GM12873 (cell line): Measurements from ENCODE around the gene TSC1.

Experiments used
- CTCF ChIP-seq: IDR thresholded peaks from 2 replicates; pipeline ENCODE4 v1.5.1; 2012; ENCODE audit warnings: low read depth, mild to moderate bottlenecking, moderate library complexity, low read length, control low read depth; ENCODE audit not compliant: insufficient read depth; ENCODE audit errors: missing control alignments

TSC1 gene

DNA sequence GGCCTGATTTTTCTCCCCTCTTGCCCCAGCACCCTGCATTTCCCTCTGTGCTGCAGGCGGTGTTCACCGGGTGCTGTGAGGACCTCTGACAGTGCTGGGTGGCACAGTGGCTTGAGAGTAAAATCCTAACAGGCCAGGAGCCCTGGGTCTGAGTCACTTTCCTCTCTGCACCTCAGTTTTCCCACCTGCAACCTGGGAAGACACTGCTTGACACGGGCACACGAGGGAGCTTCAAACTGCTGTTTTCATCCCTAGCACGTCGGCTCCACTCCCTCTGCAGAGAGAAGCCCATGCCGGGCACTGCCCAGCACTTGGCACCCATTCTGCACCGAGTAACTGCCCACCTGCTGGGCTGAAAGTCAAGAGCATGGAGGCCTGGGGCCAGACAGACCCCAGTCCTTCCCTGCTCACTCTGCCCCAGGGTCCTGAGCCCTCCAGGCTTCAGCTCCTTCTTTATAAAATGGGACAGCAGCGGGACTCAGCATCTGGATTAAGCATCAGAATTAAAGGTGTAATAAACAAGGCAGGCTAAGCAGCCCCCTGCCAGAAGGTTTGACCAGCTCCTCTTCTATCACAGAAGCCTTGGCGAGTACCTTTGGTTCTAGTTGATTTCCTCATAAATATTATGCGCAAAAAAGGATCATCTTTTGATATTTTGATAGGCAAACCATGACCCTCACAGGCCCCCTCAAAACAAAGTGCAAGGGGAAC, 39.2 kb upstream of the TSC1 start:
- TF ChIP-seq CTCF, result no peak

DNA sequence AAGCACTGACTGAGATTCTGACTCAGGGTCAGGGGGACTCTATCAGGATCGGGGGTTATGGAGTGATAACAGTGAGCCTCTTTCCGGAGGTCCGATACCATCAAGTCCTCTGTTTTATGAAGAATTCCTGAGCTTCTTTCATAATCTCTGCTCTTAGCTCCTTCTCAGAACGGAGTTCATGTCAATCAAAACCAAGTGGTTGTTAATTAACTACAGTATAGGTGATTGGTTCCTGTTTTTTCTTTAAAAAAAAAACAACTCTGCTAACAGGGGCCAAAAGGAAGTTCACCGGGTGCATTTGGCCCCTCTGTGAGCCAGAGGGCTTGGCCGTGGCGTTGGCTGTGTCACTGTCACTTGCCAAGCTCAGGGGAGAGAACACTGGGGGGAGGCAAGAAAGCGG, 38.0 kb upstream of the TSC1 start:
- TF ChIP-seq CTCF, result no peak

- no peak for TF ChIP-seq CTCF
Observed at GRCh38 chr9:132980157-132980556, 35.7 kb upstream of the TSC1 start.

DNA sequence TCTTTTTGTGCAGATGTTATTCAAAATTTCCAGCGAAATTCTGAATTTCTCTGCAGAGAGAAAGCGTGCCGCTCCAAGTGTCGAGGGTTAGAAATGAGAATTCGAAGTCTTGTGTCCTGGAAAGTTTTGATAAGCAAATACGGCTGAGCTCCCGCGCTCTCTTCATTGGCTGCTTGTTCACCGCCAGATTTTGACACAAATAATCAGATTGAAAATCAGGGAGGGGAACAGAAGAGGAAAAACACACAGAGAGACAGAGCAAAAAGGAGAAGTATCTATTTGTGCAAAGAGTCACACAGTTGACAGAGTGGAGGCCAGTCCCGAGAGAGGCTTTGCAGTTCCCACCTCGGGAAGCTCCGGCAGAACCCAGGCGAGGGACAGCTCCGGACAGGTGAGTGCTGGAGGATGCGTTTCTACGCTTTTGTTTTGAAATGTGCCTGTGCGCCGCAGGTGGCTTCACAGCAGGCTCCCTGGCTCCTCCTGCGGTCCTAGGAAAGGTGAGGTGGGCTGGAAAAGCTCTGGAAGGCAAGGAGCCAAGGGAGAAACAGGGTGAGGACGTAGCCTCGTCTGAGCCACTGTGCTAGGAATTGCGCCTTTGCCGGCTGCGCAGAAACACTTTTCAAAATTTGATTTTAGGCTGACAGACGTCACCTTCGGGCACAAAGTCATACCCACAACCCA, 34.2 kb upstream of the TSC1 start, which contains the start of gene GFI1B:
Gene GFI1B, plus strand, starts transcription at position 244 of the 681 bp plus-strand sequence. CDS start 7,985 bp downstream, outside the sequence.
- no peak for TF ChIP-seq CTCF

GRCh38 chr9:132978112-132978450, 33.7 kb upstream of the TSC1 start:
- no peak for TF ChIP-seq CTCF

- no peak for TF ChIP-seq CTCF
Observed at GRCh38 chr9:132976571-132976970, 32.2 kb upstream of the TSC1 start.

DNA sequence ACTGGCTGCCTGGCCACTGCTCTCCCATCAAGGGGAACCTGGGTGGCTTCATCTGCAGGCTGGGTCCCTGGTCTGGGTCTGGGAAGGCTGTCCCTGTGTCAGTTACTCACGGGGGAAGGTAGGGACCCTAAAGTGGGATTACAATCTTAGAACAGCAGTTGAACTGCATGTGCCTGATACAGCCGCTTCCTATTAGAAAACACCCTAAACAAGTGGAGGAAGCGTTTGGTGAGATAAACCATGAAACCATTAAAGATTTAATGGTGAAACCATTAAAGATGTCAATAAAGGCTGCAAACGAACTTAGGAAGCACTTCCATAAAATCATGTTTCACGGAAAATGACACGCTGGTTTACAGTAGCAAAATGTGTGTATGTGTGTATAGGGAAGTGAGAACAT, 31.5 kb upstream of the TSC1 start:
- no peak for TF ChIP-seq CTCF
